GM13977 (cell line): ENCODE measurements around the gene ABCC8.

Source experiments
- DNase-seq: peaks from one replicate; pipeline ENCODE4 v3.0.0; 2012; ENCODE audit warnings: low spot score
- in situ Hi-C: fragments of 300-500 bp; cut with MboI; formaldehyde crosslinking; loops from one replicate; pipeline ENCODE4 v1.12.0; 2022; ENCODE audit warnings: low sequenced_read_pairs, low pct_unique_long_range_greater_than_20kb, mixed read lengths, inconsistent platforms; ENCODE audit not compliant: unreplicated experiment
- TF ChIP-seq, protein P1 (sequence below): IDR thresholded peaks from 2 replicates; pipeline ENCODE4 v1.5.1; 2012; ENCODE audit warnings: mild to moderate bottlenecking, control low read depth; ENCODE audit not compliant: insufficient read depth; ENCODE audit errors: extremely low read depth, missing control alignments

ABCC8 gene

DNA sequence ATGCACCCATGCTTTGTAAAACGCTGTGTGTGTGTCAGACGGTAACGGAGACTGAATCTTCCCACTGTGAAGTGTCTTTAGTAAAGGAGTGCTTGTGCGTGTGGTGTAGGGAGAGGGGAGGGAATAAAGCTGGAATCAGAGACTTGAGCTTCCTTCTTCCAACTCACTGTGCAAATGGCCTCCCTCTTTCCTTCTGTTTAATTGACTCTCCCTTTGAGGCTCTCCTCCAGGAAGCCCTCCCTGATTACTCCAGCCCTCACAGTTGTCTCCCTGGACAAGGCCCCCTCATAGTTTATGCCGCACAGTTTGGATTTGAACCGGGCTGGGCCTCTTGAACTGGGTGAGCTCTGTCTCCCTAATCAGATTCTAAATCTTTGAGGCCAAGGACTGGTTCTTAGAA is 65.2 kb downstream of the ABCC8 start:
- in situ Hi-C loops = no loop called here
- TF ChIP-seq, protein P1, sequence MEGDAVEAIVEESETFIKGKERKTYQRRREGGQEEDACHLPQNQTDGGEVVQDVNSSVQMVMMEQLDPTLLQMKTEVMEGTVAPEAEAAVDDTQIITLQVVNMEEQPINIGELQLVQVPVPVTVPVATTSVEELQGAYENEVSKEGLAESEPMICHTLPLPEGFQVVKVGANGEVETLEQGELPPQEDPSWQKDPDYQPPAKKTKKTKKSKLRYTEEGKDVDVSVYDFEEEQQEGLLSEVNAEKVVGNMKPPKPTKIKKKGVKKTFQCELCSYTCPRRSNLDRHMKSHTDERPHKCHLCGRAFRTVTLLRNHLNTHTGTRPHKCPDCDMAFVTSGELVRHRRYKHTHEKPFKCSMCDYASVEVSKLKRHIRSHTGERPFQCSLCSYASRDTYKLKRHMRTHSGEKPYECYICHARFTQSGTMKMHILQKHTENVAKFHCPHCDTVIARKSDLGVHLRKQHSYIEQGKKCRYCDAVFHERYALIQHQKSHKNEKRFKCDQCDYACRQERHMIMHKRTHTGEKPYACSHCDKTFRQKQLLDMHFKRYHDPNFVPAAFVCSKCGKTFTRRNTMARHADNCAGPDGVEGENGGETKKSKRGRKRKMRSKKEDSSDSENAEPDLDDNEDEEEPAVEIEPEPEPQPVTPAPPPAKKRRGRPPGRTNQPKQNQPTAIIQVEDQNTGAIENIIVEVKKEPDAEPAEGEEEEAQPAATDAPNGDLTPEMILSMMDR = no peak
- no peak for DNase-seq

DNA sequence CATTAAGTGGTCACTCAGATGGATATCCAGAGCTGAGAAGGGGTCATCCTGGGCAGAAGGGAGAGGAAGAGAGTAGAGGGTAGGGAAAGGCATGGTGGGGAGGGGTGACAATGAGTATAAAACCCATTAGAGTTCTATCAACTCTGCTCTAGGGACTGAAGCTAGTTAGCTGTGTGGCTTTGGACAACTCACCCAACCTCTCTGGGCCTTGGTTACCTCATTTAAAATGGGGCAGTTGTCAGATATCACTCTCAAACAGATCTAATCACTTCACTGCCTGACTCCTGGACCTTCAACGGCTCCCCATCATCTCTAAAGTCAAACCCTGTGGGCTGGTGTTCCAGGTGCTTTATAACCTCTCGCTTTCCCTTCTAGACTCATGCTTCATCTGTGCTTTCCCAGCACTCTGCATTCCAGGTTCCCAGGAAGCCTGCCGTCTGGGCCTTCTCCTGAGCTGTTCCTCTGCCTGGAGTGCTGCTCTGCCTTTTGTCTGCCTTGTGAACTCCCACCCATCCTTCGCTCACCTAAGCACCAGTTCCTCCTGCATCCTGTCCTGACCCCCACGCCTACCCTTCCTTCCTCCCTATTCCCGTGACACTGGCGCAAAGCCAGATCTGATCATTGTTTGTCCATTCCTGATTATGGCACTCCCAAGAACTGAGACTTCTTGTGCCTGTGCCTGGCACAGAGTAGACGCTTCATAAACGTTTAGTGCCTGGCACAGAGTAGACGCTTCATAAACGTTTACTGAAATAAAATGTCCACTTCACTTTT is 65.9 kb downstream of the ABCC8 start:
- DNase-seq = no peak
- in situ Hi-C loops = no loop called here
- TF ChIP-seq, protein P1 = no peak

DNA sequence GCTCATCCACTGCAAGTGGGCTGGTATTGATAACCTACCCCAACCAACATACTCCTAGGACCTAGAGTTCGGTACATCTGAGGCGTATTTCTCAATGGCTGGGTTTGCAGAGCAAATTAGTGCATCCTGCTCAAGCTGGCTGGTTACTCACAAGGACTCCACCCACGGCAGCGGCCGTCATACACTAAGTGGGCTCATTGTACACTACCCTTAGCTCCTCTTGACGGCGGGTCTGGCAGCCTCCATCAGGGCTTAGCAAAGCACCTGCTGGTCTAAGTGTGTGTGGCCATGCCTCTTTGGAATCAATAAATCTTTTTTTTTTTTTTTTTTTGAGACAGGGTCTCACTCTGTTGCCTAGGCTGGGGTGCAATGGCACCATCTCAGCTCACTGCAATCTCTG is 68.0 kb downstream of the ABCC8 start:
- DNase-seq = no peak
- TF ChIP-seq, protein P1 = no peak
- in situ Hi-C loops = no loop called here

DNA sequence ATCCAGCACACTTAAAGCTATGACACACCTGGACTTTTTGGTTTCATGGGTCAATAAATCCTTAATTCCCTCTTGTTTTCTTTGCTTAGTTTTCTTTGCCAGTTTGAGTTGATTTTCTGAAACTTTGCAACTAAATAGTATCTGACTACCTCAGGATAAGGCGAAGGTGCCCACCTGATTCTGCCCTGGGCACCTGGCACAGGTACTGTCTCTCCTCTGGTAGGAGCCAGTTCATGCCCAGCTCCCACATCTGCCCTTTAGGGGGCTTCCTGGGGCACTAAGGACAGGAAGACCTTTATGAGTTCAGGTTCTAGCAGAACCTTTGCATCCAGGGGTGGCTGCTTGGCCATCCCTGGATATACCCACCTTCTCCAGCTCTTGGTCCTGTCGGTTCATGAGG is 68.6 kb downstream of the ABCC8 start:
- no peak for DNase-seq
- TF ChIP-seq, protein P1 = no peak
- in situ Hi-C loops = no loop called here

DNA sequence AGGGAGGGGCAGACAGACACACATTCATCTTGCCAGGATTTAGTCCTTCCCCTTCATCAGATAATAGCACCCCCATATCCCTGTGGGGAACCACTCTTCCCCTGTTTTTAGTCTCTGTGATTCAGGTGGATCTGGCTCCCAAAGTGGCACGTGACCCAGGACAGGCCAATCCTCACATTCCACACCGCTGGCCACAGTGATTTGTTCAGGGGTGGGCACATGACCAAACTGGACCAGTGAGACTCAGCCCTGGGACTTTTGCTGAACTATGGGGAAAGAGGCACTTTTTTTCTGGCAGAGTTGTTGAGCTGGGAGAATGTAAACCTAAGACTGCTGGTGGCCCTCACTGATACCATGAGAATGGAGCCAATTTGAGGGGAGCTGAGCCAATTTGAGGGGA is 69.1 kb downstream of the ABCC8 start:
- in situ Hi-C loops = no loop called here

GRCh38 chr11:17406818-17407149 is 69.9 kb downstream of the ABCC8 start:
- DNase-seq = no peak
- in situ Hi-C loops = no loop called here
- TF ChIP-seq, protein P1 = no peak

More for the DNA sequence above, 69.1 kb downstream of the ABCC8 start:
- TF ChIP-seq, protein P1 = no peak
- no peak for DNase-seq
